HG03457 (cell line): ENCODE data around the gene CSNK2B.

Source experiments
- ATAC-seq: cut with Tn5 transposase; IDR thresholded peaks from one replicate; pipeline ENCODE4 v1.9.1; 2021; ENCODE audit warnings: moderate number of reproducible peaks; ENCODE audit not compliant: unreplicated experiment

CSNK2B gene

DNA sequence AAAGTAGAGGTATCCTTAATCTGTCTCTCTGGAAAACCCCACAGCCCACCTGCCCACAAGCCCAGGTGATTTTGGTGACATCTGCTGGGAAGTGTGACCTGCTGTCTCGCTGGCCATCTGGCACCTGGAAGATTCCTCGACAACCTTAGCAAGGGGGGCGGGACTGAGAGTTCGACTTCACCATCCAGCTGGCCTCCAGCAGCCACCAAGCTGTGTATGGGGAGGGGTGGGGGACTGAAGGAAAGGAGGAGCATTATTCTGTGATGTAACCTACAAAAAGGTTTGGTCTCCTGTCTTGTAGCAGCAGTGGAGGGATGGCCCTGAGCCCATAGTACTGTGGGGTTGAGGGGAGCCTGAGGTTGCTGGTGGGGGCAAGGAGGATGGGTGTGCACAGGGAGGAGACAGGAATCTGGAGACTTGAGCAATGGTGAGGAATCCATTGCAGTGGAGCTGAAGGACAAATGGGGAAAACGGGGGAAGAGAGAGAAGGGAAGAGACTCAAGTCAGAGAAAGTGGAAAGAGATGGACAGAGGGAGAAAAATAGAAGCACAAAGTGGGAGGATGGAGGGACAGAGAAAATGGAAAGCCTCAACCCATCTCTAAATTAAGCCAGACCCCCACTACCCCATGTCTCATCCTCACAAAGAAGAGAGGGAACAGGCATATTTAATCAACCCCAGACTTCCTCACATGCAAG, 44.8 kb downstream of the CSNK2B start:
- ATAC-seq, result no peak

DNA sequence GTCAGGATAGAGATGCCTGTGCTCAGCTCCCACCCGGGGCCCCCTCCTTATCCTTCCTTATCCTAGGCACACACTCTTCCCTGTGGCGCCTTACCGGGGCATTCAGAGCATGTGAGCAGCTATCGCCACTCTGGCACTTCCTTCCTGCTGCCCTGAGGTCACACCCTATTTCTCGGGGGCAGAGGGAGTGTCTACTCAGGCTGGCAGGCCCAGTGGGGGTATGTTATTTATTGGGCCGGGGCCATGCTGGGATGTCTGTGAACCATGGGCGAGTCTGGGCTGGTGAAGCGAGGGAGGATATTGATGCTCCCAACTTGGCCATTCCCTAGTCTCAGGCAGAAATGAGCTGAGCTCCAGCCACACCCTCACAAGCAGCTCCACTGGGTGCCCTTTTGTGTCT, 45.4 kb downstream of the CSNK2B start:
- ATAC-seq, result no peak

DNA sequence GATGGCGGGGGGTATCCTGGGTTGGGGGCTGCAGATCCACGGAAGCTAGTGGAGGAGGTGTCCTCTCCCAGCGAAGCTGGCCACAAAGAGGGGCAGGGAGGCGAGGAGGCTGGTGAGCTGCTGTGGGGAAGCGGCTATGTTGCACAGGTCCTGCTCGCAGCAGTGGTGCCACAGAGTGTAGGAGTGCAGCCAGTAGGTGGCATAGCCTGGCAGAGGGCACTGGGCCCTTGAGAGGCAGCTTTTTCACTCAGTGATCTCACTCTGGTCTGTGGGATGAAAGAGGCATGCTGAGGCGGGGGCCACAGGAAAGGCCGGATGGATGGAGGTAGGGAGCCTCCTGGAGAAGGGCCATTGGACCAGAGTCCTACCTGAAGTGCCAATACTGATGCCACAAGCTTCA, 46.4 kb downstream of the CSNK2B start:
- ATAC-seq, result no peak

DNA sequence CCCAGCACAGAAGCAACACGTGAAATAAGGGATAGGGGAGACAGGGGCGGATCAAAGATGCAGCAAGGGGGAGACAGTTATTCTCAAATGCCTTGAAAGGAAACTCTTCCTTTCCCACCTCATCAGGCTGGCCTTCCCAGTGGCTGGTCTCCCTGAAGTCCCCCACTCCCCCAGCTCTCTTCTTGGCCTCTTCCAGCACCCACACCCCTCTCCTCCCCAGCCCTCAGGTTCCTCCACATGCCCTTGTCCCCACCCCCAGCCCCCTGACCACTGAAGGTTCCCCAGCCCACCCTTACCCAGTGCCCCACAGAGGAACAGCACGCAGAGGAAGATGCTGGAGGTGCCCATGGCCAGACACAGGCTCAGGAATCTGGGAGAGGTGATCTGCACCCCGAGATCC, 47.6 kb downstream of the CSNK2B start:
- ATAC-seq, result no peak

DNA sequence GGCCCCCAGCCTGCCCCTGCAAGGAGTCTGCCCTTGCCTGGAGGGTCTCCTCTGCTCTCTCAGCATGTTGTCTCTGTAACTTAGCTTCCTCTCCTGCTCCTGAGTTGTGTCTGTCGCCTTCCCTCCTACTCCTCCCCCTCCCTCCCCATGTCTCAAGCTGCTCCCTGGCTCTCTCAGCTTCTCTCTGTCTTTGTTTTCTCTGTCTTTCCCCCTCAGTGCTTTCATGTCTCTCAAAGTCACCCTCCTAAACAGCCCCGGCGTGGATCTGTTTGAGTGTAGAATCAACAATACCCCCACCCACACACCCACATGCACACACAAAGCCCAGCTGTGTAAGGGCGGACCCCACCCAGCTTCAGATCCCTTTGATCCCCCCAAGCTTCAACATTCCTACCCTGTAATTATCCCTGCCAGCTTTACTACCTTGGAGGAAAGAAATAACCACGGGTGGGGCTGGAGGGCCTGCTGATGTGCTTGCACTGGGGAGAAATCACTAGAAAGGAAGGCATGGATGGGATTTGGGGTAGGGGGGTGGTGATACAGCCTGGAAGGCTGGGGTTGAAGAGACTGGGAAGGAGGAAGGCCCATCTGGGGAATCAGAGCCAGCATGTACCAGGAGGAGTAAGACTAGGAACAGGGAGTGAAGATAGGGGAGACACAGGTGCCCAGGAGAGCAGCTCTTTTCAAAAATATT, 48.3 kb downstream of the CSNK2B start:
- no peak for ATAC-seq

DNA sequence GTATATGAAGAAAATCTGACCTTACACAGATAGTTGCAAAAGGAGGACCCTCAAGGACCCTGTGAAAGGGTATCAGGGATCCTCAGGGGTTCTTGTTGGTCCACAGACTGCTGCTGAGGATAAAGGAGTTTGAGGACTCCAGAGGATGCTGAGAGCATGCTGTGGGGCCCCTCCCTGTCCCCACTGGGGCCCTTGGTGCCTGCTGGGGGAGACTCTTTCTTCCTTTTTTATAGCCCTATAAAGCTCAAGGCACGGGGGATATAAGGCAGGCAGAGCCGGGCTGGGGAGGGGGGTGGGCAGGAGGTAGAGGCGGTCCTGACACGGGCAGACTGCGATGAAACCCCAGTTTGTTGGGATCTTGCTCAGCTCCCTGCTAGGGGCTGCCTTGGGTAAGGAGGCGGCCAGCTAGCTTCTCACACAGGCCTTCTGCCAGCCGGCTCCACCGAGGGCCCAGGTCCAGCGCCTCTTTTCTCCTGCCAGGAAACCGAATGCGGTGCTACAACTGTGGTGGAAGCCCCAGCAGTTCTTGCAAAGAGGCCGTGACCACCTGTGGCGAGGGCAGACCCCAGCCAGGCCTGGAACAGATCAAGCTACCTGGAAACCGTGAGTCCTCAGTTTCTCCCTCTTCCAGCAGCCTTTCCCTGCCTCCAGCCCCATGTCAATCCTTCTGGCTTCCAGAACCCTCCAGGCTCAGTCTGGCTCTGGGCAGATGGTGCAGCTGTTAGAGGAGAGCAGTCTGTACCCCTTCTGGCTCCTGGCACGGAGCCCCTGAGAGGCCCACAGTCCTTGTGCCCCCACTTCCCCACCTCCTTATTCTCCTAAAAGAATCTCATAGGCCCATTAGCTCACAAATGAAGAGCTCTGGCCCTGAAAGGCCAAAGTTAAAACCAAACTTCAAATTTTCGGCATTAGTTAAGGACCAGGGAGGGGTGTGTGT, 49.4 kb downstream of the CSNK2B start, which contains the start of gene LY6G6D:
Gene LY6G6D (plus strand): TSS at position 327 of the 937 bp plus-strand sequence. CDS start 8 bp downstream, at position 335.
- no peak for ATAC-seq

DNA sequence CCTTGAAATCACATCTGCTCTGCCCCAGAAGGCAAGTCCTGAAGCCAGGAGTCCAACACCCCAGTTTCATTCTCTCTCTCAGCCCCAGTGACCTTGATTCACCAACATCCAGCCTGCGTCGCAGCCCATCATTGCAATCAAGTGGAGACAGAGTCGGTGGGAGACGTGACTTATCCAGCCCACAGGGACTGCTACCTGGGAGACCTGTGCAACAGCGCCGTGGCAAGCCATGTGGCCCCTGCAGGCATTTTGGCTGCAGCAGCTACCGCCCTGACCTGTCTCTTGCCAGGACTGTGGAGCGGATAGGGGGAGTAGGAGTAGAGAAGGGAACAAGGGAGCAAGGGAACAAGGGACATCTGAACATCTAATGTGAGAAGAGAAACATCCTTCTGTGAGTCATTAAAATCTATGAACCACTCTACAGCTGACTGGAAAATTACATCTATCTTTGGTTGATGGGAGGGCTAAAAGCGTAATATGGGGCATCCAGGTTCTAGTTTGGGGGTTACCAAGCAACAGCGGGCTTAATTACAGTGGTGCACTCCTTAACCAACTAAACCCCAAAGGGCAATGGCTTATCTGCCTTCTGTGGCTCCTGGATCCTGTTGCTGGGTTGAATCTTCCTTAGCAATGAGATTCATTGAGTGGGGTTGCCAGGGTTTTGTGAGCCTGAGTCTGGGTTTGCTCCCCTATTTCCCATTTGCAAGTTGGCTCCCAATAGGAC, 51.8 kb downstream of the CSNK2B start:
- no peak for ATAC-seq

DNA sequence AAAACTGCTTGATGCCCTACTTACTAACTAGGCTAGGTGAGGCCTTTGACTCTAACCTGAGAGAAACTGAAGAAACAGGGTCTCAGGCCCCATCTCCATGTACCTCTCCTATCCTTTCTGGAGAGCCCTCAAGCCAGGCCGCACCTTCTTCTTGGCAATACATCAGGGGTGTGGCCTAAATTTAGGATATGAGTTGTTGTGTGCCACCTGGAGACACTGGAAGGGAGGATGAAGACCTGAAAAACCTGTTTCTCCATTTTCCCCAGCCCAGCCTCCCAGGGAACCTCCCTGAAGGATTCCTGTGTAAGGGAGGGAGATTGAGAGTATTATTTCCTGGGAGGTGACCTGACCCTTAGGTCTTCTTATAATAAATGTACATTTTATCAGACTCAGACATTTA, 52.4 kb downstream of the CSNK2B start:
- no peak for ATAC-seq

DNA sequence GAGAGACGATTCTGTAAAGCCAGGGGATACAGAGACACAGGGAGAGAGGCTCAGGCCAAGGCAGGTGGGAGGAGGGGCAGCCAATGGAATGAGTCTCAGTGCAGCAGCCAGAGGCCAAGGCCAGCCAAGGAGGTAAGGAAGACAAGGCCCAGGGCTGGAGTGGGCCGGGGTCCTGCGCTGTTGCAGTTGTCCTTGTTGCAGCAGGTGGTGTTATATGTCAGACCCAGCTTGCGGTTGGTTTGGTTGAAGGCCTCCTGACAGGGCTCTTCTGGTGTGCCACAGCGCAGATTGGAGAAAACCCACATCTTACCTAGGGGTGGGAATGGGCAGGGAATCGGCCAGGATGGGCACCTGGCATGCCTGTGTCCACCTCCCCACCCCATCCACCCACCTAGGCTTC, 53.1 kb downstream of the CSNK2B start:
- ATAC-seq, result no peak
